ENCODE data around the gene SMIM24.

The SMIM24 gene

GRCh38 chr19:3455960-3456601 lies 24.2 kb downstream of the SMIM24 start:
- no peak for TF ChIP-seq NFIC (IDR thresholded peaks at IDR 0.05)
- TF ChIP-seq CEBPB (IDR thresholded peaks at IDR 0.05): no peak
- no peak for TF ChIP-seq RAD21 (IDR thresholded peaks at IDR 0.05; ENCODE audit: low read depth)
- no peak for TF ChIP-seq MAX (IDR thresholded peaks at IDR 0.05)
- TF ChIP-seq ZBTB7A (IDR thresholded peaks at IDR 0.05; ENCODE audit: low read depth): no peak; the same call in 1 of the 2 replicates
- no peak for TF ChIP-seq TCF12 (IDR thresholded peaks at IDR 0.05; ENCODE audit: low read depth)
- TF ChIP-seq CREB1 (IDR thresholded peaks at IDR 0.05; ENCODE audit: low read depth): no peak
- TF ChIP-seq USF1 (IDR thresholded peaks at IDR 0.05): no peak
- no peak for TF ChIP-seq YY1 (IDR thresholded peaks at IDR 0.05; ENCODE audit: low read depth)

GRCh38 chr19:3455393-3455955 lies 24.9 kb downstream of the SMIM24 start:
- TF ChIP-seq FOXM1 (IDR thresholded peaks at IDR 0.05; ENCODE audit: borderline replicate concordance, low read depth): no peak
- TF ChIP-seq RAD21 (IDR thresholded peaks at IDR 0.05; ENCODE audit: low read depth): no peak
- no peak for TF ChIP-seq TAF1 (IDR thresholded peaks at IDR 0.05; ENCODE audit: low read depth)
- TF ChIP-seq EGR1 (IDR thresholded peaks at IDR 0.05): no peak
- no peak for TF ChIP-seq ZBTB7A (IDR thresholded peaks at IDR 0.05; ENCODE audit: low read depth)
- no peak for TF ChIP-seq REST (IDR thresholded peaks at IDR 0.05; ENCODE audit: low read depth)
- TF ChIP-seq EP300 (IDR thresholded peaks at IDR 0.05; ENCODE audit: borderline replicate concordance): no peak
- TF ChIP-seq TEAD4 (IDR thresholded peaks at IDR 0.05): no peak
- TF ChIP-seq NFIC (IDR thresholded peaks at IDR 0.05): no peak
- TF ChIP-seq MAX (IDR thresholded peaks at IDR 0.05): no peak
- TF ChIP-seq YY1 (IDR thresholded peaks at IDR 0.05; ENCODE audit: low read depth): no peak
- TF ChIP-seq CEBPB (IDR thresholded peaks at IDR 0.05): no peak
- TF ChIP-seq TCF12 (IDR thresholded peaks at IDR 0.05; ENCODE audit: low read depth): no peak
- TF ChIP-seq USF1 (IDR thresholded peaks at IDR 0.05): no peak
- no peak for TF ChIP-seq CREB1 (IDR thresholded peaks at IDR 0.05; ENCODE audit: low read depth)

- TF ChIP-seq USF1 (IDR thresholded peaks at IDR 0.05): no peak
Observed at GRCh38 chr19:3454656-3455392, 25.5 kb downstream of the SMIM24 start.

GRCh38 chr19:3453840-3454239 lies 26.5 kb downstream of the SMIM24 start:
- TF ChIP-seq CEBPB (IDR thresholded peaks at IDR 0.05): no peak
- TF ChIP-seq TEAD4 (IDR thresholded peaks at IDR 0.05): no peak
- TF ChIP-seq FOXM1 (IDR thresholded peaks at IDR 0.05; ENCODE audit: borderline replicate concordance, low read depth): no peak
- no peak for TF ChIP-seq TAF1 (IDR thresholded peaks at IDR 0.05; ENCODE audit: low read depth)
- no peak for TF ChIP-seq NFIC (IDR thresholded peaks at IDR 0.05)
- no peak for TF ChIP-seq REST (IDR thresholded peaks at IDR 0.05; ENCODE audit: low read depth)
- no peak for TF ChIP-seq ZBTB7A (IDR thresholded peaks at IDR 0.05; ENCODE audit: low read depth)
- TF ChIP-seq YY1 (IDR thresholded peaks at IDR 0.05; ENCODE audit: low read depth): no peak
- TF ChIP-seq RAD21 (IDR thresholded peaks at IDR 0.05; ENCODE audit: low read depth): no peak
- TF ChIP-seq USF1 (IDR thresholded peaks at IDR 0.05): no peak
- no peak for TF ChIP-seq EGR1 (IDR thresholded peaks at IDR 0.05)
